Small intestine (tissue), 7 donors: Measurements from ENCODE around the gene CDH8. TPM values are rescaled to one million over a fixed set of nuclear protein-coding genes. Genes with fewer than 3 reads are reported as not detected.
"Not testable (repeated sequence)": the region's sequence is repeated elsewhere in the genome, so short reads cannot be mapped to it uniquely, and the experiment has no call there.

Experiments used
- DNase-seq, 2 donors: peaks; one replicate each; pipeline versions ENCODE4 v3.0.0 to v3.0.0-alpha.2; 2013
- FAIRE-seq: peaks from 2 replicates; lab custom pipeline; 2012; peaks lifted over from hg19 to GRCh38; lab: Jason Lieb, UNC
- H3K27ac ChIP-seq, 3 donors: one replicate each; pipeline ENCODE4 v1.5.1; 2013; ENCODE audit warnings: low read length in 2 of 3, mild to moderate bottlenecking in 2 of 3, control low read depth in 1 of 3, inconsistent platforms in 1 of 3, low read depth in 1 of 3, moderate library complexity in 1 of 3
- H3K27me3 ChIP-seq, 3 donors: one replicate each; pipeline ENCODE4 v1.6.1; 2013; ENCODE audit warnings: low read length in 3 of 3, inconsistent platforms in 1 of 3; ENCODE audit not compliant: control insufficient read depth in 3 of 3, insufficient read depth in 3 of 3
- H3K36me3 ChIP-seq, 3 donors: one replicate each; pipeline ENCODE4 v1.6.1; 2013; ENCODE audit warnings: low read length in 3 of 3, inconsistent platforms in 1 of 3, low read depth in 1 of 3, mild to moderate bottlenecking in 1 of 3, moderate library complexity in 1 of 3; ENCODE audit not compliant: control insufficient read depth in 3 of 3, insufficient read depth in 2 of 3
- H3K4me1 ChIP-seq, 3 donors: one replicate each; pipeline ENCODE4 v1.6.1; 2013; ENCODE audit warnings: low read length in 2 of 3, inconsistent platforms in 1 of 3, low read depth in 1 of 3, mild to moderate bottlenecking in 1 of 3, moderate library complexity in 1 of 3; ENCODE audit not compliant: control insufficient read depth in 3 of 3, insufficient read depth in 2 of 3
- H3K4me3 ChIP-seq, 3 donors: one replicate each; pipeline ENCODE4 v1.5.1; 2013; ENCODE audit warnings: low read length in 3 of 3, control low read depth in 1 of 3, inconsistent platforms in 1 of 3, low read depth in 1 of 3, mild to moderate bottlenecking in 1 of 3, moderate library complexity in 1 of 3
- H3K9me3 ChIP-seq, 2 donors: one replicate each; pipeline ENCODE4 v1.6.1; 2013; ENCODE audit warnings: low read depth in 1 of 2, low read length in 1 of 2; ENCODE audit not compliant: control insufficient read depth in 2 of 2, insufficient read depth in 1 of 2
- WGBS, 3 donors: extraction: QIAGEN DNeasy Blood & Tissue Kit; methylation state at CpG; one replicate each; pipeline ENCODE4 v1.1.7; 2013; 5-methylcytosine and 5-hydroxymethylcytosine counted together
- polyA plus RNA-seq, 4 donors: library from polyadenylated mRNA; stranded (reverse) in 3 of 4; unstranded in 1 of 4; fragments of 200-250 nt in 3 of 4; fragments of 120-200 nt in 1 of 4; gene quantifications; one replicate each; pipeline versions ENCODE4 v1.2.1 to v1.2.3, GENCODE V29; 2013
- donor health status: healthy with polysubstance abuse.
- donor health status: control.
- donor health status: control.
- donor health status: Bipolar disorder and iron deficiency.
- donor health status: healthy.

Gene CDH8
- polyA plus RNA-seq, 4 donors: 1.1 TPM; not detected in 2

GRCh38 chr16:61763991-61764390 lies 272.2 kb downstream of the CDH8 start:
- DNase-seq (no peak), FAIRE-seq (no peak)
- H3K27me3 ChIP-seq: no peaks in the 10 kb centered on the region
- no peaks in the 10 kb centered on the region for H3K4me1 ChIP-seq
- no peak overlapping the region for H3K27ac ChIP-seq
- H3K9me3 ChIP-seq: no peaks in the 10 kb centered on the region
- H3K4me3 ChIP-seq: no peak overlapping the region
- WGBS, 3 donors: 43 to 57% (median 44%) methylated on average over 2 of the region's 2 CpGs
- no peaks in the 10 kb centered on the region for H3K36me3 ChIP-seq

- no peak for DNase-seq
- Histone ChIP-seq H3K9me3 (no peaks in the 10 kb centered on the region), H3K36me3 (no peaks in the 10 kb centered on the region), H3K27me3 (no peaks in the 10 kb centered on the region), H3K4me1 (no peaks in the 10 kb centered on the region), H3K27ac (no peak overlapping the region), H3K4me3 (no peak overlapping the region)
- no peak for FAIRE-seq
- WGBS, 3 donors: 69 to 85% (median 77%) methylated on average over 3 of the region's 3 CpGs
These were observed 273.2 kb downstream of the CDH8 start for GRCh38 chr16:61763013-61763412.

GRCh38 chr16:61730997-61731396 lies 305.2 kb downstream of the CDH8 start:
- DNase-seq: no peak
- FAIRE-seq: no peak
- Histone ChIP-seq H3K27me3 (no peaks in the 10 kb centered on the region), H3K4me1 (no peaks in the 10 kb centered on the region), H3K27ac (no peak overlapping the region), H3K36me3 (no peaks in the 10 kb centered on the region), H3K9me3 (no peaks in the 10 kb centered on the region), H3K4me3 (no peak overlapping the region)
- 59 to 74% (median 72%) methylated on average over 1 of the region's 1 CpG for WGBS, 3 donors

- Histone ChIP-seq H3K4me3 (no peak overlapping the region), H3K27ac (no peak overlapping the region), H3K27me3 (no peaks in the 10 kb centered on the region), H3K4me1 (no peaks in the 10 kb centered on the region), H3K36me3 (no peaks in the 10 kb centered on the region), H3K9me3 (no peaks in the 10 kb centered on the region)
- DNase-seq (no peak), FAIRE-seq (no peak)
- 63 to 69% (median 66%) methylated on average over 3 of the region's 3 CpGs for WGBS, 3 donors
These were observed 309.5 kb downstream of the CDH8 start for GRCh38 chr16:61726701-61727100.

- Histone ChIP-seq H3K36me3 (no peaks in the 10 kb centered on the region), H3K4me1 (no peaks in the 10 kb centered on the region), H3K27ac (no peak overlapping the region), H3K9me3 (no peaks in the 10 kb centered on the region), H3K4me3 (no peak overlapping the region), H3K27me3 (no peaks in the 10 kb centered on the region)
- FAIRE-seq (no peak), DNase-seq (no peak)
These were observed 310.1 kb downstream of the CDH8 start for GRCh38 chr16:61726125-61726524.

GRCh38 chr16:61721544-61721943 lies 314.7 kb downstream of the CDH8 start:
- Histone ChIP-seq H3K27me3 (no peaks in the 10 kb centered on the region), H3K4me3 (no peak overlapping the region), H3K36me3 (no peaks in the 10 kb centered on the region), H3K9me3 (no peaks in the 10 kb centered on the region), H3K27ac (no peak overlapping the region), H3K4me1 (no peaks in the 10 kb centered on the region)
- DNase-seq (no peak), FAIRE-seq (no peak)
- WGBS, 3 donors: 65 to 69% (median 68%) methylated on average over 3 of the region's 3 CpGs

GRCh38 chr16:61715393-61715792 lies 320.8 kb downstream of the CDH8 start:
- Histone ChIP-seq H3K36me3 (no peaks in the 10 kb centered on the region), H3K27me3 (no peaks in the 10 kb centered on the region), H3K27ac (no peak overlapping the region), H3K9me3 (no peaks in the 10 kb centered on the region), H3K4me3 (no peak overlapping the region), H3K4me1 (no peaks in the 10 kb centered on the region)
- FAIRE-seq (no peak), DNase-seq (no peak)

GRCh38 chr16:61713787-61714186 lies 322.5 kb downstream of the CDH8 start:
- Histone ChIP-seq H3K27me3 (no peaks in the 10 kb centered on the region), H3K27ac (no peak overlapping the region), H3K4me3 (no peak overlapping the region), H3K4me1 (no peaks in the 10 kb centered on the region), H3K36me3 (no peaks in the 10 kb centered on the region), H3K9me3 (no peaks in the 10 kb centered on the region)
- 77 to 83% (median 79%) methylated on average over 5 of the region's 5 CpGs for WGBS, 3 donors
- DNase-seq (no peak), FAIRE-seq (no peak)

- not testable (repeated sequence) for FAIRE-seq, H3K27me3 ChIP-seq
- WGBS, 3 donors: 87 to 91% (median 88%) methylated on average over 4 of the region's 4 CpGs
These were observed 336.6 kb downstream of the CDH8 start for GRCh38 chr16:61699640-61700039.

More at GRCh38 chr16:61699640-61700039, 336.6 kb downstream of the CDH8 start:
- not testable (repeated sequence) for H3K27ac ChIP-seq, H3K4me3 ChIP-seq, H3K4me1 ChIP-seq, H3K9me3 ChIP-seq, DNase-seq, H3K36me3 ChIP-seq
